Activated T-helper 1 cell treated with Interleukin-2 at 50 U/mL for 16 hours (primary cell): ENCODE data around the gene TPCN1.

ENCODE experiments used
- DNase-seq: peaks from one replicate; pipeline ENCODE4 v3.0.0-alpha.2; 2020; ENCODE audit warnings: low read depth

Gene TPCN1

DNA sequence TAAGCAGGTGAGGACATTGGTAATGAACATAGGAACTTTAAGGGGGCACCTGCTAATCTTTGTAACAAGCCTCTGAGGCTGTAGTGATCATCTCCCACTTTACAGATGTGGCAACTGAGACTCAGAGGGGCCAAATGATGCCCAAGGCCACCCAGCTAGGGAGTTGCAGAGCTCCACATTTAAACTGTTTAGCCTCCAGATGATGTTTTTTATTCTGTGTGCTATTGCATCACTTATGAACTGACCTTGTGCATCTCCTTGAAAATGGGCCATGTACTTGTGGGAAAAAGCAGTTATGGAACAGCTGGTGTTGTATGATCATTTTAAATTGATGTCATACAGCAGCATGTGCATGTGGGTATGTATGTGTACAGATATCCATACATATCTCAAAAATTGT lies 41.4 kb downstream of the TPCN1 start:
- no peak for DNase-seq

DNA sequence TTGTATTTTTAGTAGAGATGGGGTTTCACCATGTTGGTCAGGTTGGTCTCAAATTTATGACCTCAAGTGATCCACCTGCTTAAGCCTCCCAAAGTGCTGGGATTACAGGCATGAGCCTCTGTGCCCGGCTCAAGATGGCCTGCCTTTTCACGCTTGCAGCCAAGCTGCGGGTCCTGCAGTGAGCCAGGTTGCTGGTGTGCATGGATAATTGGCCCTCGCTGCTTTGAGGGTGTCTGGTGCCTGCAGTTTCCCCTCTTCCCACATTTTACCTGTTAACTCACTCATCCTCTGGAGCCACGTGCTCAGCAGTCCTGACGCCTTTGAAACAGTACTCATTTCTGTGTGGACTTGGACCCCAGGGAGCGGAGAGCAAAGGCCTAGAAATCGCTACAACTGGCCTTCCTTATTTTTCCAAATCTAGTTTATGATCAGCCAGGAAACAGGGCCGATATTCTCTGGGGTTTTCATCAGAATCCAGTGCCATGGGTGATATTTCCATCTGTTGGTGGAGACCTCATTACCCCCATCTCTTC lies 42.2 kb downstream of the TPCN1 start:
- no peak for DNase-seq

DNA sequence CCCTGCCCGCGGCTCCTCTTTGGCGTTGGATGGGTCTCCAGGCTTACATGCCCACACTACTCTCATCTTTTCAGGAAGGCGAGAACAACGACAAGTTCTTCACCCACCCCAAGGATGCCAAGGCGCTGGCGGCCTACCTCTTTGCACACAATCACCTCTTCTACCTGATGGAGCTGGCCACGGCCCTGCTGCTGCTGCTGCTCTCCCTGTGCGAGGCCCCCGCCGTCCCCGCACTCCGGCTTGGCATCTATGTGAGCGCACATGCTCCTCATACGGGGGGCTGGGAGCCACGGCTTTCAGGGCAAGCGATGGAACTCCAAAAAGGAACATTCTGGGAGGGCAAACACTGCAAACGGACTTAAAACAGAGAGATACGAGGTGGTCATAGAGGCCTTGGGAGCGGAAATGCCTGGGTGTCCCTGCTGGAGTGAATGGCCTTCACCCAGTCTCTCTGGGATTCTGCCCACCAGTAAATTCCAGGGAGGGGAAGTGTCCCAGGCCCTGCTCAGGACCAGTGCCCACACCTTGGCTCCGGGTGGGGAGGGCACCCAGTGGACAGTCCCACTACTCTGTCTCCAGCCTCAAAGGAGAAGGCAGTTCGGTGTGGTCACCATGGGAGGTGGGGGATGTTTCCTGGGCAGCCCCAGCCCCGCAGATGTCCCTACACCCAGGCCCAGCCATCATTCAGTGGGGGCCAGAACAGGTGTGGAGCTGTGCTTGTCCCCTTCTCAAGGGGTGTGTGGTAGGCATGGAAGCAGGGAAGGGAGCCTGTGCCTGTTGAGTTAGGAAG lies 45.0 kb downstream of the TPCN1 start:
- no peak for DNase-seq

- DNase-seq: no peak
These were observed 46.4 kb downstream of the TPCN1 start for GRCh38 chr12:113267621-113268020.

DNA sequence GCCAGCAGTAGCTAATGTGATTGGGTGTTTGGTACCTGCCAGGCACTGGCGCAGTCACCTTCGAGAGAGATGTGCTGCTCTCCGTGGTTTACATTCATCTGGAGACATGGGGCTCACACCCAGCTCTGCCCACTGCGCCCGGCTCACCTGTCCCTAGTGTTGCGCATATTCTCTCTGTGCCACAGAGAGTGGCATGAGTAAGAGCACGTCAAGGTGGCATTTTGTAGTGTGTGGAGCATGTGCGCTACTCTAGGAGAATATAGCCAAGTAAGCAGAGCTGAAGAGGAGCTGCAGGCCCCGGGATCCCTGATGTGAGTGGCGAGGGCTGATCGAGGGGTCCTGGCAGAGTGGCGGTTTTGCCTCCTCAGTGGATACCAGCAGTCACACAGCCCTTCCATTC lies 46.9 kb downstream of the TPCN1 start:
- DNase-seq: no peak

DNA sequence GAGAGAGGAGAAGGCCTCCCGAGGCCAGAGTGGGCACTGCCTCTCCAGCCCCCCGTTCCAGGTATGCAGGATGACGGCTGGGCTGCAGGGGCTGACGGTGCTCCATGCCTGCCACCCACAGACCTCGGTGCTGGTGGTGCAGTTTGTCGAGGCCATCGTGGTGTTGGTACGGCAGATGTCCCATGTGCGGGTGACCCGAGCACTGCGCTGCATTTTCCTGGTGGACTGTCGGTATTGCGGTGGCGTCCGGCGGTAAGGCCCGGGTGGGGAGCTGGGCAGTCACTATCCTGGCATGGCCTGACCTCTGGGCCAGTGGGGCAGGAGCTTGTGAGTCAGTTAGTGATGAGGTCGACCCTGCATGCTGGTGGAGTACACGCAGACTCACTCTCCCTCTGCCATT lies 47.4 kb downstream of the TPCN1 start:
- no peak for DNase-seq

GRCh38 chr12:113269257-113269943 lies 48.1 kb downstream of the TPCN1 start:
- DNase-seq: no peak

GRCh38 chr12:113270709-113271009 lies 49.4 kb downstream of the TPCN1 start:
- no peak for DNase-seq

DNA sequence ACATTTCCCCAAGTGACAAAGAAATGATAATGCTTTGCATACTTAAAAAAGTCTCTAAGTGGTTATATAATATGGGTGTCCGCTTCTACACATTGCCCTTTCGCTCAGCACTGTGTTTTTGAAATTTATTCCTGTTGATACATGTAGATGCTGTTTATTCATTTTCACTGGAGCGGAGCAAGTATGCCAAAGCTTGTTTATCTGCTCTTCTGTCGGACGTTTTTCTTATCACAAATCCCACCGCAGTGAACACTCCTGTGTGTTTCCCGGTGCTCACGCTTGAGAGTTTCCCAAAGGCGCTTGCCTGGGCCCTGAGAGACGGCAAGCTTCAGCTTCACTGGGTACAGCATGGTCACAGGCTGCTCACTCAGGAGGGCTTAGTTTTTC lies 50.2 kb downstream of the TPCN1 start:
- DNase-seq: no peak

- no peak for DNase-seq
These were observed 50.7 kb downstream of the TPCN1 start for GRCh38 chr12:113271853-113272561.

DNA sequence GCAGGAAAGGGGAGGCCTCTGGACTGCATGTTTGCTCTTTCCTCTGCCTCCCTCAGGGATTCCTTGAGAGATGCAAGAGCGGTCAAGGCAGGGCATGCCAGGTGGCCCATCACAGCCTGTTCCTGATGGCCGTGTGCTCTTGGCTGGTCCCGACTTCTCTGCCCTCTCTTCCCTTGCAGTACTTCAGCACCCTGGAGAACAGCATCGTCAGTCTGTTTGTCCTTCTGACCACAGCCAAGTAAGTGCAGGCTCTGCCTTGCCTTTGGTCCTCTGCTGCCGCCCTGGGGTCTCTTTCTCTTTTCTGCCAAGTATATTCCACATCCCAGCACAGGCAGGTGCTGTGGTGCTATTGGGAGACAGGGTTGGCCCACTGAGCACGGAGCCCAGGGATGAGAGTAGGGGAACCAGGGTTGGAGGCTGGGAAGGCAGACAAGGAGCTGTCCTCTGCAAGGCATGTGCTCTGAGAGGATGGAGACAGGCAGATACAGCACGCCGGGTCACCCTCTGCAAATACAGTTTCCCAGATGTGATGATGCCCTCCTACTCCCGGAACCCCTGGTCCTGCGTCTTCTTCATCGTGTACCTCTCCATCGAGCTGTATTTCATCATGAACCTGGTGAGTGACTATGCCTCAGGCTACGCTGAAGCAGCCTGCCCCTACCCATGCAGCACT lies 51.9 kb downstream of the TPCN1 start:
- no peak for DNase-seq

DNA sequence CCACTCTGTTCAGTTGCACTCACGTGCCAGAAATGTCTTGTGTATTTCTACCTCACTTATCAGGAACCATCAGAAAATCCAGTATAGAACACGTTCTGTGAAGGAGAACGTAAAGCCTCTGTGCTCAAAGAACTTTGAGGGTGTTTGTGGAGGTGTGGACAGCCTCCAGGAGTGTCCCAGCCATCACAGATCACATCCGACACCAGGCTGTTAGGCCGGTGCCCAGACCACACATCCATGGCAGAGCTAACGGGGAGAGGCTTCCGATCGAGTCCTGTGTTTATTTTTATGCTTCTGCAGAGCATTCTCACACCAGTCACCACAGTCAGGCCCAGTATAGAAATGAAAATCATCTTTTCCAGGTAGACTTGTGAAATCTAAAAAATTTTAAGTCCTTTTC lies 53.6 kb downstream of the TPCN1 start:
- DNase-seq: no peak

DNA sequence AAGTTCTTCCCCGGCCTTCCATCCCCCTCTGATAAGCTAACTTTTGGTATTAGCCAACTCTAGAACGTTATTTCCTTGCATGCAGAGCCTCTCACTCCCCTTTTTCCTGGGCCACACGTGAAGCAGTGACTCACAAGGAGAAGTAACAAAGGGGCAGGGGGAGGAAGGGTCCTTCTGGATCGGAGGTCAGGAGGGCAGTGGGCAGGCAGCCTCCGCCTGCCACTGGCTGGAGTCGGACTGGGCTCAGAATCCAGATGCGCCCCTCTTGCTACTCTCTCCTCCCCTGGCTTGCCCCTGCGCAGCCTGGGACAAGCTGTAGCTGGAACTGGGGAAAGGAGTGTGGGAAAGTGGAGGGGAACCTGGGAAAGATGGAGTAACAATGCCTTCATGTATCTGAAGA lies 55.0 kb downstream of the TPCN1 start:
- no peak for DNase-seq

DNA sequence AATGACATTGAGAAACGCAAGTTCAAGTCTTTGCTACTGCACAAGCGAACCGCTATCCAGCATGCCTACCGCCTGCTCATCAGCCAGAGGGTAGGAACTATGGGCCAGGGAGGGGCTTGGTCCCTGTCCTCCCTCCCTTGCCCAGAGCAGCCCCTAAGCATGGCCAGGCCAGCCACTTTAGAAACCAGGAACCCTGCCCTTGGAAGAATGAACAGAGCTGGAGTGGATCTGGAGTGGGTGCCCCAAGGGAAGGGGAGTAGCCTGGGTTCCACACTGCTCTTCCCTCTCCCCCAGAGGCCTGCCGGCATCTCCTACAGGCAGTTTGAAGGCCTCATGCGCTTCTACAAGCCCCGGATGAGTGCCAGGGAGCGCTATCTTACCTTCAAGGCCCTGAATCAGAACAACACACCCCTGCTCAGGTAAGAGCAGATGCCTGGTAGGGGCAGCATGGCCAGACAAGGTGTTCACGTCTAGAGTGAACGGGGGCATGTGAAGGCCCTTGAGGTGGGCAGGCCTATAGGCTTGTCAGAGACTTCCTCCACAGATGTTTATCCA lies 55.8 kb downstream of the TPCN1 start:
- no peak for DNase-seq

DNA sequence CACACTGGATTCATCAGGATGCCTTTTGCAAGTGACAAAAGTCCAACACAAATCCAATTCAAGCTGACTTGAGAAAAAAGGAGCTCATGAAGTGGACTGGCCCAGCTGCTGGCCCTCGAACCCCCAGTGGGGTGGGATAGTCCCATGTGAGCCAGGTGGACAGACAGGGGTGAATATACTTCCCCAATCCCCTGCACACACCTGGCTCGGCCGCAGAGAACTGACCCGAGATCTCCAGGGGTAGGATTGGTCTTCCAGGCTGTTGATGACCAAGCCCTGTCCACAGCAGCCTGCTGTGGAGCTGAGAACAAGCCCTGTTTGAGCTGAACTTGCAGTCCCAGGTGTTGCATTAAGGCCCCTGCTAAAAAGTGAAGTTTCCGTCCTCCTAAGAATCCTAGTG lies 56.2 kb downstream of the TPCN1 start:
- DNase-seq: no peak

GRCh38 chr12:113278141-113278540 lies 56.9 kb downstream of the TPCN1 start:
- DNase-seq: no peak

- no peak for DNase-seq
These were observed 57.4 kb downstream of the TPCN1 start for GRCh38 chr12:113278633-113279032.

DNA sequence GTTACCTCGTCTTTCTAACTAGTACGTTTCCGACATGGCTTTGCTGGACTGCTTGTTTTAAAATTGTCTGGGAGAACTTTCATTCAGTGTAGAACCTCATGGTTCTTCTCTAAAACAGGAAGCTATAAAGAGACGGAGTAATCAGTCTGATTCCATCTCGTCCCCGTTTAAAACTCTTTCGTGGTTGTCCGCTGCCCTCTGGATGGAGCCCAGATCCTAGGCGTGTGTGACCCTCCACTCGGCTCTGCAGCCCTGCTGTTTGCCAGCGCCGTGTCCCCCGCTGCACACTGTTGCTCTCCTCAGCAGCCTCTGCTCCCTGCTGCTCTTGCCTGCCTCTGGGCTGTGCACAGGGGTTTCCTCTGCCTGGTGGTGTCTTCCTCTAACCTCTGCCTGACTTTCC lies 63.5 kb downstream of the TPCN1 start:
- DNase-seq: no peak

- no peak for DNase-seq
These were observed 64.7 kb downstream of the TPCN1 start for GRCh38 chr12:113285679-113286610.

DNA sequence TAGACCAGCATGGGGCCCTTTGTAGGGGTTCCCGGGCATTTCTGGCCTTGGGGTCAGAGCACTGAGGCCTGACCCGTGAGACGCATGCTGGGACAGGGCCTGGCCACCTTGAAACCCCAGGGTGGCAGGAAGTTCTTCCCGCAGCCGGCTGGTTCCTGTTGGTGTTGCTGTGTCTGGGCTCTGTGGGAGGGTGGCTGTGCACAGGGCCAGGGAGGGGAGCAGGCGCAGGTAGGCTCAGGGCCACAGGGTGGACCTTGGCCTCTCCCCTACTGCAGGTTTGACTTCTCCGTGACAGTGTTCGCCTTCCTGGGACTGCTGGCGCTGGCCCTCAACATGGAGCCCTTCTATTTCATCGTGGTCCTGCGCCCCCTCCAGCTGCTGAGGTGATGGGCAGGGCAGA lies 65.4 kb downstream of the TPCN1 start:
- no peak for DNase-seq
